GM19240 (cell line): ENCODE measurements around the gene NSUN4.
"Not testable (repeated sequence)": the region's sequence is repeated elsewhere in the genome, so short reads cannot be mapped to it uniquely, and the experiment has no call there.

Experiments
- DNase-seq: peaks from one replicate; pipeline ENCODE4 v3.0.0; 2011; ENCODE audit warnings: low spot score; ENCODE audit not compliant: insufficient read length

Gene NSUN4

GRCh38 chr1:46325285-46326076, 15.1 kb upstream of the NSUN4 start:
- DNase-seq = not testable (repeated sequence)

- DNase-seq = not testable (repeated sequence)
These were observed 12.4 kb upstream of the NSUN4 start for GRCh38 chr1:46328182-46328581.

GRCh38 chr1:46329807-46330206, 10.8 kb upstream of the NSUN4 start:
- DNase-seq = not testable (repeated sequence)

GRCh38 chr1:46330381-46330780, 10.2 kb upstream of the NSUN4 start:
- not testable (repeated sequence) for DNase-seq

- not testable (repeated sequence) for DNase-seq
These were observed 8.6 kb upstream of the NSUN4 start for GRCh38 chr1:46331786-46332540.

- DNase-seq = no peak
These were observed 7.1 kb upstream of the NSUN4 start for GRCh38 chr1:46333300-46334029.

- DNase-seq = no peak
These were observed 6.6 kb upstream of the NSUN4 start for GRCh38 chr1:46334030-46334384.

- DNase-seq = no peak
These were observed 5.5 kb upstream of the NSUN4 start for GRCh38 chr1:46335081-46335480.

- DNase-seq = not testable (repeated sequence)
These were observed 3.2 kb upstream of the NSUN4 start for GRCh38 chr1:46337409-46337808.

- DNase-seq = no peak
These were observed 846 bp downstream of the NSUN4 start for GRCh38 chr1:46341222-46342083.

- peak; percentile 16 for DNase-seq
These were observed 1.6 kb downstream of the NSUN4 start for GRCh38 chr1:46342084-46342656.

GRCh38 chr1:46342677-46343350, 2.2 kb downstream of the NSUN4 start:
- no peak for DNase-seq

- DNase-seq = no peak
These were observed 2.7 kb downstream of the NSUN4 start for GRCh38 chr1:46343351-46343695.

GRCh38 chr1:46343705-46344104, 3.1 kb downstream of the NSUN4 start:
- DNase-seq = no peak

- no peak for DNase-seq
These were observed 3.9 kb downstream of the NSUN4 start for GRCh38 chr1:46344481-46344880.

- no peak for DNase-seq
These were observed 4.7 kb downstream of the NSUN4 start for GRCh38 chr1:46345281-46345680.

- no peak for DNase-seq
These were observed 11.8 kb downstream of the NSUN4 start for GRCh38 chr1:46352363-46352762.

GRCh38 chr1:46355920-46356319, 15.3 kb downstream of the NSUN4 start:
- not testable (repeated sequence) for DNase-seq

GRCh38 chr1:46362158-46362557, 21.6 kb downstream of the NSUN4 start:
- DNase-seq = no peak

GRCh38 chr1:46363121-46363520, 22.5 kb downstream of the NSUN4 start:
- no peak for DNase-seq
